Hepatocyte (in vitro differentiated cells): Measurements from ENCODE around the gene ZPLD1.

Source experiments
- EZH2 ChIP-seq: fragments of 200-600 bp; sonication (generic); IDR thresholded peaks from 2 replicates; pipeline ENCODE4 v1.6.1; 2016; ENCODE audit warnings: antibody characterized with exemption, mild to moderate bottlenecking, borderline replicate concordance
- EZH2phosphoT487 ChIP-seq: fragments of 200-600 bp; sonication (generic); IDR thresholded peaks from one replicate; pipeline ENCODE4 v1.6.1; 2018; ENCODE audit warnings: antibody characterized with exemption, mild to moderate bottlenecking, low read depth, moderate library complexity; ENCODE audit not compliant: unreplicated experiment, severe bottlenecking
- TF ChIP-seq, protein P1 (sequence below): fragments of 200-600 bp; sonication (generic); IDR thresholded peaks from 2 replicates; pipeline ENCODE4 v1.5.1; 2016; ENCODE audit warnings: antibody characterized with exemption, mild to moderate bottlenecking; ENCODE audit not compliant: poor library complexity

DNA sequence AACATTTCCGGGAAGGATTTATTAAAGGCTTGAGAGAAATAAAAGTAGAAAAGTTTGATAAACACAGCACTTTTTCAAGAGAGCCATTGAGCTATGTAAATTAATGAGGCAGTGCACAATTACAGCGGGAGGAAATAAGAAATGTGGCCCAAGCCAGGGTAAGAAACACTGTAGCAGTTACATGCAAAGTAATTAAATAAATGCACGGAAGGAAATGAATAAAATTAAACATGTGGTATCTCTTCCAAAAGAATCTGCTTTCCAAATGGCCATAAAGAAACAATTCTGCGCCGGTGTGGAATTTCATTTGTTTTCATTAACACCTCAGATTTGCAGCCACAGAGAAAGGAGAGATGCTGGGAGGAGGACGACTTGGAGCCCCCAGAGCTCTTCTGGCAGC is 35.3 kb downstream of the ZPLD1 start:
- TF ChIP-seq EZH2 (no peak), EZH2phosphoT487 (no peak)
- TF ChIP-seq, protein P1, sequence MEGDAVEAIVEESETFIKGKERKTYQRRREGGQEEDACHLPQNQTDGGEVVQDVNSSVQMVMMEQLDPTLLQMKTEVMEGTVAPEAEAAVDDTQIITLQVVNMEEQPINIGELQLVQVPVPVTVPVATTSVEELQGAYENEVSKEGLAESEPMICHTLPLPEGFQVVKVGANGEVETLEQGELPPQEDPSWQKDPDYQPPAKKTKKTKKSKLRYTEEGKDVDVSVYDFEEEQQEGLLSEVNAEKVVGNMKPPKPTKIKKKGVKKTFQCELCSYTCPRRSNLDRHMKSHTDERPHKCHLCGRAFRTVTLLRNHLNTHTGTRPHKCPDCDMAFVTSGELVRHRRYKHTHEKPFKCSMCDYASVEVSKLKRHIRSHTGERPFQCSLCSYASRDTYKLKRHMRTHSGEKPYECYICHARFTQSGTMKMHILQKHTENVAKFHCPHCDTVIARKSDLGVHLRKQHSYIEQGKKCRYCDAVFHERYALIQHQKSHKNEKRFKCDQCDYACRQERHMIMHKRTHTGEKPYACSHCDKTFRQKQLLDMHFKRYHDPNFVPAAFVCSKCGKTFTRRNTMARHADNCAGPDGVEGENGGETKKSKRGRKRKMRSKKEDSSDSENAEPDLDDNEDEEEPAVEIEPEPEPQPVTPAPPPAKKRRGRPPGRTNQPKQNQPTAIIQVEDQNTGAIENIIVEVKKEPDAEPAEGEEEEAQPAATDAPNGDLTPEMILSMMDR: no peak
